Measurements from ENCODE around the gene USP7.

DNA sequence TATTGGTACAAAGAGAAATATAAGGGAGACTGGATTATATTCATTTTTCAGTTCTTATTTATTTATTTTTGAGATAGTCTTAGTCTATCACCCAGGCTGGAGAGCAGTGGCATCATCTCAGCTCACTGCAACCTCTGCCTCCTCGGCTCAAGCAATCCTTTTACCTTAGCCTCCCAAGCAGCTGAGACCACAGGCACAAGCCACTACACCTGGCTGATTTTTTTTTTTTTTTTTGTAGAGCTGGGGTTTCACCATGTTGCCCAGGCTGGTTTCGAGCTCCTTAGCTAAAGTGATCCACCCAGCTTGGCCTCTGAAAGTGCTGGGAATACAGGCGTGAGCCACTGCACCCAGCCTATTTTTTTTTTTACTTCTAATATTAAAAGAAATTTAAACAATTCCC is 40.1 kb upstream of the USP7 start:
- TF ChIP-seq HDGF (IDR thresholded peaks at IDR 0.05; ENCODE audit: borderline replicate concordance) (no peak), ELF4 (IDR thresholded peaks at IDR 0.05) (no peak), NFRKB (IDR thresholded peaks at IDR 0.05) (no peak), BHLHE40 (IDR thresholded peaks at IDR 0.05; ENCODE audit: borderline replicate concordance) (no peak), L3MBTL2 (conservative IDR thresholded peaks at IDR 0.05) (no peak), FOXK2 (IDR thresholded peaks at IDR 0.05) (no peak), FOXM1 (IDR thresholded peaks at IDR 0.05; ENCODE audit: borderline replicate concordance) (no peak), LEF1 (IDR thresholded peaks at IDR 0.05; ENCODE audit: borderline replicate concordance) (no peak), TARDBP (IDR thresholded peaks at IDR 0.05) (no peak), SP1 (IDR thresholded peaks at IDR 0.05) (no peak)
- TF ChIP-seq, protein P1, sequence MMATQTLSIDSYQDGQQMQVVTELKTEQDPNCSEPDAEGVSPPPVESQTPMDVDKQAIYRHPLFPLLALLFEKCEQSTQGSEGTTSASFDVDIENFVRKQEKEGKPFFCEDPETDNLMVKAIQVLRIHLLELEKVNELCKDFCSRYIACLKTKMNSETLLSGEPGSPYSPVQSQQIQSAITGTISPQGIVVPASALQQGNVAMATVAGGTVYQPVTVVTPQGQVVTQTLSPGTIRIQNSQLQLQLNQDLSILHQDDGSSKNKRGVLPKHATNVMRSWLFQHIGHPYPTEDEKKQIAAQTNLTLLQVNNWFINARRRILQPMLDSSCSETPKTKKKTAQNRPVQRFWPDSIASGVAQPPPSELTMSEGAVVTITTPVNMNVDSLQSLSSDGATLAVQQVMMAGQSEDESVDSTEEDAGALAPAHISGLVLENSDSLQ (IDR thresholded peaks at IDR 0.05): no peak

Data from HEK293T (cell line).